ENCODE data around the gene ABHD12B. TPM values are rescaled to one million over a fixed set of nuclear protein-coding genes. Genes with fewer than 3 reads are reported as not detected.

ABHD12B gene
- total RNA-seq, 1 experiment from 2014 or later, result not detected

- ATAC-seq (no peak), DNase-seq (ENCODE audit: low read depth, low spot score) (no peak)
- no TSS peak for BruUV-seq (replicated peaks)
- Histone ChIP-seq H3K27me3 (ENCODE audit: control insufficient read depth, insufficient read depth, low read length) (no peaks in the 10 kb centered on the region), H3K4me1 (ENCODE audit: control insufficient read depth, insufficient read depth, low read length) (no peaks in the 10 kb centered on the region), H3K36me3 (ENCODE audit: control insufficient read depth, insufficient read depth, low read length) (no peaks in the 10 kb centered on the region), H3K9me3 (ENCODE audit: control insufficient read depth, insufficient read depth, low read depth, low read length) (no peaks in the 10 kb centered on the region), H3K27ac (ENCODE audit: low read length) (no peak overlapping the region), H3K4me3 (ENCODE audit: low read depth in 2 of 2, low read length in 2 of 2) (no peak overlapping the region)
- TF ChIP-seq TCF7L2 (IDR thresholded peaks at IDR 0.05; ENCODE audit: low read depth, low read length) (no peak), POLR2AphosphoS5 (IDR thresholded peaks at IDR 0.05; ENCODE audit: low read depth, low read length) (no peak), CTCF (IDR thresholded peaks at IDR 0.05) (no peak), SIN3A (IDR thresholded peaks at IDR 0.05; ENCODE audit: borderline replicate concordance, insufficient read depth, low read depth, low read length) (no peak), REST (IDR thresholded peaks at IDR 0.05; ENCODE audit: insufficient read depth in 1 of 2, low read depth in 2 of 2, low read length in 1 of 2) (no peak)
- ChIA-PET CTCF (no interaction called here), POLR2A (no interaction called here)
- intact Hi-C loops (cut with micrococcal nuclease; ENCODE audit: unreplicated experiment), result no loop called here
- in situ Hi-C loops (cut with HindIII; ENCODE audit: low pct_unique_long_range_greater_than_20kb, low sequenced_read_pairs), result no loop called here
Measured at GRCh38 chr14:50854521-50854920, 17.3 kb upstream of the ABHD12B start.

- in situ Hi-C loops (cut with HindIII; ENCODE audit: low pct_unique_long_range_greater_than_20kb, low sequenced_read_pairs) (no loop called here), intact Hi-C loops (cut with micrococcal nuclease; ENCODE audit: unreplicated experiment) (no loop called here)
- ATAC-seq (no peak), DNase-seq (ENCODE audit: low read depth, low spot score) (no peak)
- no peak overlapping the region for H3K4me3 ChIP-seq (ENCODE audit: low read depth in 2 of 2, low read length in 2 of 2)
- H3K9me3 ChIP-seq (ENCODE audit: control insufficient read depth, insufficient read depth, low read depth, low read length), result no peaks in the 10 kb centered on the region
- ChIA-PET POLR2A (no interaction called here), CTCF (no interaction called here)
- BruUV-seq (replicated peaks), result no TSS peak
- H3K36me3 ChIP-seq (ENCODE audit: control insufficient read depth, insufficient read depth, low read length), result no peaks in the 10 kb centered on the region
- H3K4me1 ChIP-seq (ENCODE audit: control insufficient read depth, insufficient read depth, low read length), result no peaks in the 10 kb centered on the region
- H3K27me3 ChIP-seq (ENCODE audit: control insufficient read depth, insufficient read depth, low read length), result no peaks in the 10 kb centered on the region
- no peak overlapping the region for H3K27ac ChIP-seq (ENCODE audit: low read length)
- no peak for TF ChIP-seq TCF7L2 (IDR thresholded peaks at IDR 0.05; ENCODE audit: low read depth, low read length)
- no peak for TF ChIP-seq SIN3A (IDR thresholded peaks at IDR 0.05; ENCODE audit: borderline replicate concordance, insufficient read depth, low read depth, low read length)
- TF ChIP-seq POLR2AphosphoS5 (IDR thresholded peaks at IDR 0.05; ENCODE audit: low read depth, low read length), result no peak
- no peak for TF ChIP-seq REST (IDR thresholded peaks at IDR 0.05; ENCODE audit: insufficient read depth in 1 of 2, low read depth in 2 of 2, low read length in 1 of 2)
- TF ChIP-seq CTCF (IDR thresholded peaks at IDR 0.05), result no peak
Measured at GRCh38 chr14:50855558-50855957, 16.3 kb upstream of the ABHD12B start.

Data from Panc1 (cell line).